Epithelial cell of alveolus of lung (primary cell): ENCODE data around the gene LIME1. TPM values are rescaled to one million over a fixed set of nuclear protein-coding genes. Genes with fewer than 3 reads are reported as not detected.

Source experiments
- total RNA-seq: library from RNA; depleted of rRNA; stranded (reverse); fragments of >200 nt; gene quantifications from 2 replicates; pipeline ENCODE4 v1.2.1, GENCODE V29; 2015

The LIME1 gene, protein sequence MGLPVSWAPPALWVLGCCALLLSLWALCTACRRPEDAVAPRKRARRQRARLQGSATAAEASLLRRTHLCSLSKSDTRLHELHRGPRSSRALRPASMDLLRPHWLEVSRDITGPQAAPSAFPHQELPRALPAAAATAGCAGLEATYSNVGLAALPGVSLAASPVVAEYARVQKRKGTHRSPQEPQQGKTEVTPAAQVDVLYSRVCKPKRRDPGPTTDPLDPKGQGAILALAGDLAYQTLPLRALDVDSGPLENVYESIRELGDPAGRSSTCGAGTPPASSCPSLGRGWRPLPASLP
- total RNA-seq = 1.3 and 1.9 TPM in 2 replicates

DNA sequence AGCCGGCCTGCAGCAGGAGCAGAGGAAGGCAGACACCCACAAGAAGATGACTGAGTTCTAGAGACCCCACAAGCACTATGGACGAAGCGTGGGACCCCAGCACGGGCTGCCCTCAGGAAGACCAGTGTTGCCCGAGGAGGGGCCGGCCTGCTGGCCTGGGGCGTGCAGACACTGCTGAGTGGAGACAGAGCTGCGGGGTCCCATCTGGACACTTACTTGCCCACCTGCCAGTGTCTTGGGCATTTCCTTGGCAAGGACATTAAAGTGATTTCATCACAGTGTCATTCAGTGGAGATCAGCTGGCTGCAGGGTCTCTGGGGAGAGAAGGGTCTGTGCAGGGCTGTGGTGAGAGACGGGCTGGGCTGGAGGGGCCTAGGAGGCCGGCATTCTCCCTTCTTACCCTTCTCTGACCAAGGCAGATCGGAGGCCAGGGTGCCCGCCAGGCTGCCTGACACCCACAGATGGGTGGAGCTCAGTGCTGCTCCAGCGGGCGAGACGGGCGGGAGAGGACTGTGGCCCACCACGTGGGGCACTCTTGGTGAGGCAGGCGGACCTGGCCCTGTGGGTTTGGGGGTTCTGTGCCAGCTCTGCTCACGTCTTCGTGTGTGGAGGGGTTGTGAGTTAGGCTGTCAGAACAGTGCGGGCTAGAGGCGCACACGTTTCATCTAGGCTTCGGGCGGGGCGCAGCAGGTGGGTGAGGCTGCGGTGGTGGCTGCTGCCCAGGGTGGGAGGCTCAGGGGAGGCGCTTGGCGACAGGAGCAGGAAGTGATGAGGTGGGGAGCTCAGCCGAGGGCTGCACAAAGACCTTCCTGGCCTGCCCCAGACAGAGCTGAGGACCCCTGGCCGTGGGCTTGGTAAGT is at the start of gene LIME1:
LIME1 (plus strand) TSS at position 806 of the 860 bp plus-strand sequence. CDS start 886 bp downstream, outside the sequence.

DNA sequence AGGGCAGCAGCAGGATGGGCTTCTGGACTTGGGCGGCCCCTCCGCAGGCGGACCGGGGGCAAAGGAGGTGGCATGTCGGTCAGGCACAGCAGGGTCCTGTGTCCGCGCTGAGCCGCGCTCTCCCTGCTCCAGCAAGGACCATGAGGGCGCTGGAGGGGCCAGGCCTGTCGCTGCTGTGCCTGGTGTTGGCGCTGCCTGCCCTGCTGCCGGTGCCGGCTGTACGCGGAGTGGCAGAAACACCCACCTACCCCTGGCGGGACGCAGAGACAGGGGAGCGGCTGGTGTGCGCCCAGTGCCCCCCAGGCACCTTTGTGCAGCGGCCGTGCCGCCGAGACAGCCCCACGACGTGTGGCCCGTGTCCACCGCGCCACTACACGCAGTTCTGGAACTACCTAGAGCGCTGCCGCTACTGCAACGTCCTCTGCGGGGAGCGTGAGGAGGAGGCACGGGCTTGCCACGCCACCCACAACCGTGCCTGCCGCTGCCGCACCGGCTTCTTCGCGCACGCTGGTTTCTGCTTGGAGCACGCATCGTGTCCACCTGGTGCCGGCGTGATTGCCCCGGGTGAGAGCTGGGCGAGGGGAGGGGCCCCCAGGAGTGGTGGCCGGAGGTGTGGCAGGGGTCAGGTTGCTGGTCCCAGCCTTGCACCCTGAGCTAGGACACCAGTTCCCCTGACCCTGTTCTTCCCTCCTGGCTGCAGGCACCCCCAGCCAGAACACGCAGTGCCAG is 39.7 kb upstream of the LIME1 start, which contains the start of gene TNFRSF6B:
TNFRSF6B (plus strand) TSS at position 25 of the 729 bp plus-strand sequence; CDS start at position 141, 116 bp downstream.

DNA sequence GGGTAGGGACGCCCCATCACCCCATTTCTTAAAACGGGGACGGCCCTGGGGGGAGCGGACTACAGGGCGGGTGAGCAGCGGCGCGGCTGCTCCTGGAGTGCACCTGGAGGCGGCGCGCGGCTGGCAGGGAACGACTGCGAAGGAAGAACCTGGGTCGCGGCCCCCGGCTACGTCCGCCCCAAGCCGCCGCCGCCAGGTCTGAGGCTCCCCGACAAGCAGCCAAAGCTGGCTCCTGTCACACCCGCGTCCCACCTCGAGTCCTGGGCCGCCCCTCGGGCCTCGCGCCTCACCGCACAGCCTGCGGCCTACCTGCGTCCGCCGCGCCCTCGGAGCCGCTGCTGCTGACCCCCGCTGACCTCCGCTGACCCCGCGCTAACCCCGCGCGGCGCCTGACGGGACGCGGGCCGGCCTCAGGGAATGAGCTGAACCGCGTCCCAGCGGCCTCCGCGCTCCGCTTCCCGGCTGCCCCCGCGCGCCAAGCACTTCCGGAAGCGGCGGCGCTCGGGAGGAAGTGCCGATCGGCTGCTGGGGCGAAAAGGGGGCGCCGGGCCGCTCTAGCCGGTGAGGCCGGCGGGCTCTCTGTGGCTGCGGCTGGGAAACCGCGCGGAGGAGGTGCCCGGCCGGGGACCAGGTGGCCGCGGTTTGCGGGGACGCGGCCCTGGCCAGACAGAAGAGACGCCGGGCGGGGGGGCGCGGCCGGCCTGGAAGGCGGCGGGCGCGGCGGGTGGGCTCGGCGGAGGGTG is 28.7 kb upstream of the LIME1 start, which contains the start of the genes ARFRP1 and ZGPAT:
ARFRP1 (minus strand) TSS at position 419 of the 743 bp plus-strand sequence. CDS start 885 bp downstream, outside the sequence.
ZGPAT (plus strand) TSS at position 482 of the 743 bp plus-strand sequence. CDS start 542 bp downstream, outside the sequence.

DNA sequence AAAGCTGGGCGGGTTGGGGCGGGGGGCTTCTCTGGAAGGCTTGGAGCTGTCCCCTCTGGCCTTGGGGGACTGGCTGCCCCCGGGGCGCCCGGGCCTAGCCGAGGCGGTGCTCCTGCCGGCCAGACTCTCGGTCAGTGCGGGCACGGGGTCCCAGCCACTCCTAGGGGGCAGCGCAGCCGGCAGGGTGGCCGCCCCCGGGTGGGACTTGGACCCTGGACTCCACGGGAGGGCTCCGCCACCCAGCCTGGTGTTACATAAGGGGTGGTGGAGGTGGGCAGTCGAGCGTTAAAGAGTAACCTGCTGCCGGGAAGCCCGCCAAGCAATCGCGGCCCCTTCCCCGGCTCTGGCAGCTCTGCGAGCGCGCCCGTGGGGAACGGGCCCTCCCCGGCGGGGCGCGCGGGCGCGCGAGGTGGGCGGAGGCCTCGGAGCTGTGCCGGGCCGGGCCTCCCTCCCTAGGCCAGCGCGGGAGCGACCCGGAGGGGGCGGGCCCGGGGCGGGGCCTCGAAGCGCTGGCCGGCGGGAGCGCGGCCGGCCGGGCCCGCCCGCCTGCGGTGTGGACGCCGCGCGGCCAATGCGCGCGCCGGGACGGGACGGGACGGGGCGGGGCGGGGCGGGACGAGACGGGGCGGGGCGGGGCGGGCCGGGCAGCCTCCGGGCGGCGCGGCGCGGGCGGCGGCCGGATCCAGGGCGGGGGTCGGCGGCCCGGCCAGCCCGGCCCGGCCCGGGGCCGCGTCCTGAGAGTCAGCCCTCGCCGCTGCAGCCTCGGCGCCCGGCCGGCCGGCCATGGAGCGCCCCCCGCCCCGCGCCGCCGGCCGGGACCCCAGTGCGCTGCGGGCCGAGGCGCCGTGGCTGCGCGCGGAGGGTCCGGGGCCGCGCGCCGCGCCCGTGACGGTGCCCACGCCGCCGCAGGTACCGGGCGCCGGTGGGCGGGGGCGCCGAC is 2.9 kb downstream of the LIME1 start, which contains the start of gene SLC2A4RG:
SLC2A4RG (plus strand) TSS at position 647 of the 940 bp plus-strand sequence; CDS start at position 784, 137 bp downstream.

Other genes with a start within 250 kb of the LIME1 start
- gene EEF1A2, start 237.6 kb upstream of the LIME1 start, total RNA-seq = 1.3 and 1.4 TPM in 2 replicates
- gene PPDPF, start 215.9 kb upstream of the LIME1 start, total RNA-seq = 107 and 208 TPM in 2 replicates
- not detected in 2 replicates for gene PTK6, start 199.3 kb upstream of the LIME1 start, total RNA-seq
- gene SRMS, start 188.9 kb upstream of the LIME1 start, total RNA-seq = not detected in 2 replicates
- 0.78 TPM in 1 of 2 replicates, not detected in the other for gene FNDC11, start 182.5 kb upstream of the LIME1 start, total RNA-seq
- 40.4 and 58.7 TPM in 2 replicates for gene HELZ2, start 162.4 kb upstream of the LIME1 start, total RNA-seq
- 12.3 and 14.0 TPM in 2 replicates for gene GMEB2, start 109.6 kb upstream of the LIME1 start, total RNA-seq
- 38.9 and 65.8 TPM in 2 replicates for gene STMN3, start 83.2 kb upstream of the LIME1 start, total RNA-seq
- gene RTEL1, start 78.4 kb upstream of the LIME1 start, total RNA-seq = 12.4 and 18.2 TPM in 2 replicates
- gene TNFRSF6B, start 40.0 kb upstream of the LIME1 start, total RNA-seq = 3.6 and 144 TPM in 2 replicates
- 42.3 and 45.3 TPM in 2 replicates for gene ARFRP1, start 28.7 kb upstream of the LIME1 start, total RNA-seq
- 17.3 and 23.1 TPM in 2 replicates for gene ZGPAT, start 28.6 kb upstream of the LIME1 start, total RNA-seq
- gene SLC2A4RG, start 3.1 kb downstream of the LIME1 start, total RNA-seq = 25.2 and 58.7 TPM in 2 replicates
- gene ZBTB46, start 94.6 kb downstream of the LIME1 start, total RNA-seq = 3.7 TPM in 2 replicates
- gene ABHD16B, start 124.8 kb downstream of the LIME1 start, total RNA-seq = not detected in 2 replicates
- 83.8 and 132 TPM in 2 replicates for gene TPD52L2, start 128.6 kb downstream of the LIME1 start, total RNA-seq
- gene DNAJC5, start 158.5 kb downstream of the LIME1 start, total RNA-seq = 40.2 and 42.1 TPM in 2 replicates
- gene UCKL1, start 219.8 kb downstream of the LIME1 start, total RNA-seq = 18.7 and 23.4 TPM in 2 replicates
- 6.3 and 10.7 TPM in 2 replicates for gene ZNF512B, start 233.3 kb downstream of the LIME1 start, total RNA-seq
- gene SAMD10, start 243.0 kb downstream of the LIME1 start, total RNA-seq = 1.3 and 4.0 TPM in 2 replicates
- 39.2 and 55.0 TPM in 2 replicates for gene PRPF6, start 244.5 kb downstream of the LIME1 start, total RNA-seq